GM23338 (cell line): ENCODE data around the gene L1CAM. TPM values are rescaled to one million over a fixed set of nuclear protein-coding genes. Genes with fewer than 3 reads are reported as not detected.
A peak's percentile ranks its signal among the peaks of the same experiment; 100 is the strongest.

Experiments used
- ATAC-seq: fragments of 200-7000 bp; cut with Tn5 transposase; 3 replicates; pipeline ENCODE4 v1.9.1; 2020
- DNase-seq: peaks from one replicate; pipeline ENCODE4 v3.0.0-alpha.2; 2015; ENCODE audit warnings: low spot score
- H2AFZ ChIP-seq: fragments of 200-600 bp; sonication (generic); 2 replicates; pipeline ENCODE4 v1.8.0; 2016; ENCODE audit warnings: antibody characterized with exemption, mild to moderate bottlenecking, moderate library complexity
- H3F3A ChIP-seq: fragments of 200-600 bp; sonication (generic); replicated peaks from 2 replicates; pipeline ENCODE4 v1.8.0; 2017; ENCODE audit warnings: antibody characterized with exemption, mixed run types, low read depth
- H3K27ac ChIP-seq: fragments of 200-600 bp; sonication (generic); 2 replicates; pipeline ENCODE4 v1.6.1; 2016; ENCODE audit warnings: low read depth
- H3K27me3 ChIP-seq: fragments of 200-600 bp; sonication (generic); 2 replicates; pipeline ENCODE4 v1.8.0; 2016; ENCODE audit warnings: mild to moderate bottlenecking, mixed run types, moderate library complexity; ENCODE audit not compliant: insufficient read depth
- H3K36me3 ChIP-seq: fragments of 200-600 bp; sonication (generic); 2 replicates; pipeline ENCODE4 v1.8.0; 2016; ENCODE audit warnings: mild to moderate bottlenecking; ENCODE audit not compliant: insufficient read depth
- H3K4me1 ChIP-seq: fragments of 200-600 bp; sonication (generic); 2 replicates; pipeline ENCODE4 v1.8.0; 2016; ENCODE audit warnings: mild to moderate bottlenecking, moderate library complexity; ENCODE audit not compliant: insufficient read depth
- H3K4me2 ChIP-seq: fragments of 200-600 bp; sonication (generic); 2 replicates; pipeline ENCODE4 v1.7.1; 2017; ENCODE audit warnings: mixed run types
- H3K4me3 ChIP-seq: fragments of 200-600 bp; sonication (generic); 2 replicates; pipeline ENCODE4 v1.6.1; 2016; ENCODE audit warnings: mixed run types
- H3K79me2 ChIP-seq: fragments of 200-600 bp; sonication (generic); replicated peaks from 2 replicates; pipeline ENCODE4 v1.8.0; 2017; ENCODE audit warnings: mild to moderate bottlenecking; ENCODE audit not compliant: insufficient read depth
- H3K9me2 ChIP-seq: fragments of 200-600 bp; sonication (generic); 2 replicates; pipeline ENCODE4 v1.8.0; 2017; ENCODE audit not compliant: insufficient read depth
- H4K20me1 ChIP-seq: fragments of 200-600 bp; sonication (generic); replicated peaks from 2 replicates; pipeline ENCODE4 v1.8.0; 2017; ENCODE audit warnings: mild to moderate bottlenecking; ENCODE audit not compliant: insufficient read depth
- H3K27ac Mint-ChIP-seq: 2 replicates; pipeline ENCODE4 v1.8.0; 2020; ENCODE audit warnings: inconsistent platforms, mild to moderate bottlenecking, moderate library complexity, mixed read lengths
- H3K27me3 Mint-ChIP-seq: 3 replicates; pipeline ENCODE4 v1.8.0; 2022; ENCODE audit warnings: low read depth, mild to moderate bottlenecking, moderate library complexity, mixed read lengths, inconsistent platforms; ENCODE audit not compliant: insufficient read depth, poor library complexity
- H3K36me3 Mint-ChIP-seq: 3 replicates; pipeline ENCODE4 v1.8.0; 2021; ENCODE audit warnings: low read depth, mild to moderate bottlenecking, inconsistent platforms, moderate library complexity, mixed read lengths
- H3K4me1 Mint-ChIP-seq: 3 replicates; pipeline ENCODE4 v1.8.0; 2020; ENCODE audit warnings: mild to moderate bottlenecking, inconsistent platforms, mixed read lengths
- H3K4me3 Mint-ChIP-seq: 3 replicates; pipeline ENCODE4 v1.8.0; 2021; ENCODE audit warnings: moderate library complexity, mild to moderate bottlenecking, inconsistent platforms, mixed read lengths
- H3K9me3 Mint-ChIP-seq: 3 replicates; pipeline ENCODE4 v1.8.0; 2020; ENCODE audit warnings: moderate library complexity, mild to moderate bottlenecking, inconsistent platforms, mixed read lengths
- CREB1 ChIP-seq: fragments of 250-450 bp; sonication (Bioruptor Pico); IDR thresholded peaks from 2 replicates; pipeline ENCODE4 v1.5.0; 2020; ENCODE audit warnings: low read depth, mild to moderate bottlenecking, moderate library complexity
- EZH2 ChIP-seq: fragments of 200-600 bp; sonication (generic); IDR thresholded peaks from one replicate; pipeline ENCODE4 v1.8.0; 2017; ENCODE audit warnings: antibody characterized with exemption, mild to moderate bottlenecking, low read depth; ENCODE audit not compliant: unreplicated experiment
- EZH2phosphoT487 ChIP-seq: fragments of 200-600 bp; sonication (generic); IDR thresholded peaks from one replicate; pipeline ENCODE4 v1.8.1; 2018; ENCODE audit warnings: antibody characterized with exemption; ENCODE audit not compliant: unreplicated experiment
- JUNB ChIP-seq: IDR thresholded peaks from one replicate; pipeline ENCODE4 v1.6.1; 2016; ENCODE audit warnings: antibody characterized with exemption; ENCODE audit not compliant: unreplicated experiment
- NANOG ChIP-seq: IDR thresholded peaks from 2 replicates; pipeline ENCODE4 v1.6.1; 2016; ENCODE audit warnings: antibody characterized with exemption, borderline replicate concordance
- POLR2AphosphoS5 ChIP-seq: IDR thresholded peaks from 2 replicates; pipeline ENCODE4 v1.6.1; 2016; ENCODE audit warnings: antibody characterized with exemption, low read depth
- STAT1 ChIP-seq: IDR thresholded peaks from one replicate; pipeline ENCODE4 v1.6.1; 2016; ENCODE audit warnings: antibody characterized with exemption; ENCODE audit not compliant: unreplicated experiment
- ZNF114 ChIP-seq: fragments of 250-450 bp; sonication (Bioruptor Pico); IDR thresholded peaks from 2 replicates; pipeline ENCODE4 v1.5.0; 2020; ENCODE audit warnings: mild to moderate bottlenecking, moderate library complexity
- ZNF331 ChIP-seq: fragments of 250-450 bp; sonication (Bioruptor Pico); IDR thresholded peaks from 2 replicates; pipeline ENCODE4 v1.5.0; 2020; ENCODE audit warnings: low read depth, mild to moderate bottlenecking, moderate library complexity
- ZNF462 ChIP-seq: fragments of 250-450 bp; sonication (Bioruptor Pico); IDR thresholded peaks from 2 replicates; pipeline ENCODE4 v1.5.0; 2020; ENCODE audit warnings: mild to moderate bottlenecking, moderate library complexity
- polyA plus RNA-seq: library from polyadenylated mRNA; unstranded; fragments of >200 nt; fragmentation: Nextera tagmentation; extraction: Ambion mirVana; gene quantifications from 2 replicates; pipeline ENCODE4 v1.2.1, GENCODE V29; 2016
- total RNA-seq: library from RNA; depleted of rRNA; stranded (reverse); fragments of >200 nt; shearing (Covaris generic); gene quantifications from 2 replicates; pipeline ENCODE4 v1.2.3, GENCODE V29; 2014
- TF ChIP-seq, protein P1 (sequence below): IDR thresholded peaks from 2 replicates; pipeline ENCODE4 v1.6.1; 2016; ENCODE audit warnings: antibody characterized with exemption
- TF ChIP-seq, protein P2 (sequence below): IDR thresholded peaks from one replicate; pipeline ENCODE4 v1.6.1; 2018; ENCODE audit warnings: antibody characterized with exemption; ENCODE audit not compliant: unreplicated experiment
- TF ChIP-seq, protein P3 (sequence below), 2 experiments: fragments of 200-600 bp in 1 of 2; sonication (generic) in 1 of 2; conservative IDR thresholded peaks; 2 replicates each; pipeline versions ENCODE4 v1.5.1 to v1.6.1; 2016 to 2017; ENCODE audit warnings: antibody characterized with exemption in 2 of 2, low read depth in 2 of 2, mild to moderate bottlenecking in 2 of 2, moderate library complexity in 1 of 2

The L1CAM gene
- total and polyA plus RNA-seq, 2 experiments from 2014 or later = 7.4 to 29.2 TPM

- TF ChIP-seq EZH2phosphoT487 (no peak), ZNF462 (CRISPR knock-in tag) (no peak), JUNB (no peak), EZH2 (no peak), STAT1 (no peak), NANOG (no peak), POLR2AphosphoS5 (no peak), ZNF114 (CRISPR knock-in tag) (no peak), CREB1 (CRISPR knock-in tag) (no peak), ZNF331 (CRISPR knock-in tag) (no peak)
- TF ChIP-seq, protein P1, sequence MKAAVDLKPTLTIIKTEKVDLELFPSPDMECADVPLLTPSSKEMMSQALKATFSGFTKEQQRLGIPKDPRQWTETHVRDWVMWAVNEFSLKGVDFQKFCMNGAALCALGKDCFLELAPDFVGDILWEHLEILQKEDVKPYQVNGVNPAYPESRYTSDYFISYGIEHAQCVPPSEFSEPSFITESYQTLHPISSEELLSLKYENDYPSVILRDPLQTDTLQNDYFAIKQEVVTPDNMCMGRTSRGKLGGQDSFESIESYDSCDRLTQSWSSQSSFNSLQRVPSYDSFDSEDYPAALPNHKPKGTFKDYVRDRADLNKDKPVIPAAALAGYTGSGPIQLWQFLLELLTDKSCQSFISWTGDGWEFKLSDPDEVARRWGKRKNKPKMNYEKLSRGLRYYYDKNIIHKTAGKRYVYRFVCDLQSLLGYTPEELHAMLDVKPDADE = no peak
- TF ChIP-seq, protein P2, sequence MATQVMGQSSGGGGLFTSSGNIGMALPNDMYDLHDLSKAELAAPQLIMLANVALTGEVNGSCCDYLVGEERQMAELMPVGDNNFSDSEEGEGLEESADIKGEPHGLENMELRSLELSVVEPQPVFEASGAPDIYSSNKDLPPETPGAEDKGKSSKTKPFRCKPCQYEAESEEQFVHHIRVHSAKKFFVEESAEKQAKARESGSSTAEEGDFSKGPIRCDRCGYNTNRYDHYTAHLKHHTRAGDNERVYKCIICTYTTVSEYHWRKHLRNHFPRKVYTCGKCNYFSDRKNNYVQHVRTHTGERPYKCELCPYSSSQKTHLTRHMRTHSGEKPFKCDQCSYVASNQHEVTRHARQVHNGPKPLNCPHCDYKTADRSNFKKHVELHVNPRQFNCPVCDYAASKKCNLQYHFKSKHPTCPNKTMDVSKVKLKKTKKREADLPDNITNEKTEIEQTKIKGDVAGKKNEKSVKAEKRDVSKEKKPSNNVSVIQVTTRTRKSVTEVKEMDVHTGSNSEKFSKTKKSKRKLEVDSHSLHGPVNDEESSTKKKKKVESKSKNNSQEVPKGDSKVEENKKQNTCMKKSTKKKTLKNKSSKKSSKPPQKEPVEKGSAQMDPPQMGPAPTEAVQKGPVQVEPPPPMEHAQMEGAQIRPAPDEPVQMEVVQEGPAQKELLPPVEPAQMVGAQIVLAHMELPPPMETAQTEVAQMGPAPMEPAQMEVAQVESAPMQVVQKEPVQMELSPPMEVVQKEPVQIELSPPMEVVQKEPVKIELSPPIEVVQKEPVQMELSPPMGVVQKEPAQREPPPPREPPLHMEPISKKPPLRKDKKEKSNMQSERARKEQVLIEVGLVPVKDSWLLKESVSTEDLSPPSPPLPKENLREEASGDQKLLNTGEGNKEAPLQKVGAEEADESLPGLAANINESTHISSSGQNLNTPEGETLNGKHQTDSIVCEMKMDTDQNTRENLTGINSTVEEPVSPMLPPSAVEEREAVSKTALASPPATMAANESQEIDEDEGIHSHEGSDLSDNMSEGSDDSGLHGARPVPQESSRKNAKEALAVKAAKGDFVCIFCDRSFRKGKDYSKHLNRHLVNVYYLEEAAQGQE = no peak
- TF ChIP-seq, protein P3, sequence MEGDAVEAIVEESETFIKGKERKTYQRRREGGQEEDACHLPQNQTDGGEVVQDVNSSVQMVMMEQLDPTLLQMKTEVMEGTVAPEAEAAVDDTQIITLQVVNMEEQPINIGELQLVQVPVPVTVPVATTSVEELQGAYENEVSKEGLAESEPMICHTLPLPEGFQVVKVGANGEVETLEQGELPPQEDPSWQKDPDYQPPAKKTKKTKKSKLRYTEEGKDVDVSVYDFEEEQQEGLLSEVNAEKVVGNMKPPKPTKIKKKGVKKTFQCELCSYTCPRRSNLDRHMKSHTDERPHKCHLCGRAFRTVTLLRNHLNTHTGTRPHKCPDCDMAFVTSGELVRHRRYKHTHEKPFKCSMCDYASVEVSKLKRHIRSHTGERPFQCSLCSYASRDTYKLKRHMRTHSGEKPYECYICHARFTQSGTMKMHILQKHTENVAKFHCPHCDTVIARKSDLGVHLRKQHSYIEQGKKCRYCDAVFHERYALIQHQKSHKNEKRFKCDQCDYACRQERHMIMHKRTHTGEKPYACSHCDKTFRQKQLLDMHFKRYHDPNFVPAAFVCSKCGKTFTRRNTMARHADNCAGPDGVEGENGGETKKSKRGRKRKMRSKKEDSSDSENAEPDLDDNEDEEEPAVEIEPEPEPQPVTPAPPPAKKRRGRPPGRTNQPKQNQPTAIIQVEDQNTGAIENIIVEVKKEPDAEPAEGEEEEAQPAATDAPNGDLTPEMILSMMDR (conservative IDR thresholded peaks at IDR 0.05; ENCODE audit: low read depth in 2 of 2) = no peak
- Mint-ChIP-seq H3K27me3 (peaks cover 15% of the 10 kb centered on the region), H3K9me3 (no peaks in the 10 kb centered on the region; the same call in 2 of the 3 replicates), H3K4me1 (peaks cover 26% of the 10 kb centered on the region), H3K27ac (peak within 1 kb of the TSS; percentile 77; the same call in 1 of the 2 replicates), H3K4me3 (no peak within 1 kb of the TSS), H3K36me3 (no peaks in the 10 kb centered on the region)
- DNase-seq (no peak), ATAC-seq (peak; percentile 12)
- no peak within 1 kb of the TSS for H3K4me2 ChIP-seq
- no peaks in the 10 kb centered on the region for H3F3A ChIP-seq
- no peak within 1 kb of the TSS for H3K27ac ChIP-seq
- no peaks in the 10 kb centered on the region for H3K9me2 ChIP-seq
- H4K20me1 ChIP-seq = no peaks in the 10 kb centered on the region
- peaks cover 5% of the 10 kb centered on the region; the same call in 1 of the 2 replicates for H3K4me1 ChIP-seq
- no peaks in the 10 kb centered on the region for H3K36me3 ChIP-seq
- no peak within 1 kb of the TSS for H3K4me3 ChIP-seq
- H2AFZ ChIP-seq = no peak within 1 kb of the TSS
- H3K27me3 ChIP-seq = no peaks in the 10 kb centered on the region
- no peaks in the 10 kb centered on the region for H3K79me2 ChIP-seq
Observed at GRCh38 chrX:153903991-153904957, 18.3 kb upstream of the L1CAM start, which contains the start of gene AVPR2. AVPR2 (plus strand) TSS chrX:153904673; CDS start chrX:153905146, 473 bp downstream.
